Gastroesophageal sphincter (tissue), 4 donors: ENCODE measurements around the gene ST13. TPM values are rescaled to one million over a fixed set of nuclear protein-coding genes. Genes with fewer than 3 reads are reported as not detected.

Experiments
- ATAC-seq: fragments of 150-250 bp; one replicate; pipeline ENCODE4 v1.9.1; 2016; ENCODE audit warnings: mild to moderate bottlenecking, moderate library complexity
- H3K27ac ChIP-seq, 4 donors: fragments of 200-600 bp; sonication (generic) in 3 of 4; 1 replicate in 3 of 4; 2 replicates in 1 of 4; pipeline ENCODE4 v1.5.1; 2016 to 2019
- H3K27me3 ChIP-seq: fragments of 200-600 bp; sonication (generic); one replicate; pipeline ENCODE4 v1.5.1; 2019
- H3K36me3 ChIP-seq, 2 donors: fragments of 200-600 bp; sonication (generic); one replicate each; pipeline ENCODE4 v1.5.1; 2019; ENCODE audit warnings: control low read depth in 1 of 2
- H3K4me1 ChIP-seq, 3 donors: fragments of 200-600 bp; sonication (generic); 1 replicate in 2 of 3; 2 replicates in 1 of 3; pipeline ENCODE4 v1.5.1; 2016 to 2019; ENCODE audit warnings: control low read depth in 2 of 3
- H3K4me3 ChIP-seq, 2 donors: fragments of 200-600 bp; sonication (generic); one replicate each; pipeline ENCODE4 v1.5.1; 2019; ENCODE audit warnings: mild to moderate bottlenecking in 1 of 2, moderate library complexity in 1 of 2
- H3K9me3 ChIP-seq, 3 donors: fragments of 200-600 bp; sonication (generic); one replicate each; pipeline ENCODE4 v1.5.1; 2017 to 2019; ENCODE audit warnings: control low read depth in 2 of 3
- CTCF ChIP-seq, 4 experiments: fragments of 200-600 bp in 2 of 4; fragments of 450-650 bp in 2 of 4; sonication (generic) in 1 of 4; IDR thresholded peaks; one replicate each; pipeline ENCODE4 v1.5.1; 2017 to 2019; ENCODE audit warnings: antibody characterized with exemption in 4 of 4, mild to moderate bottlenecking in 2 of 4, moderate library complexity in 2 of 4
- EP300 ChIP-seq: sonication (generic); formaldehyde crosslinking; IDR thresholded peaks from one replicate; pipeline ENCODE4 v1.6.1; 2017; ENCODE audit warnings: antibody characterized with exemption, mild to moderate bottlenecking
- POLR2A ChIP-seq, 2 donors: fragments of 450-650 bp; IDR thresholded peaks; one replicate each; pipeline ENCODE4 v1.6.1; 2017; ENCODE audit warnings: antibody characterized with exemption in 2 of 2, mild to moderate bottlenecking in 2 of 2, moderate library complexity in 1 of 2
- POLR2AphosphoS5 ChIP-seq: sonication (generic); formaldehyde crosslinking; IDR thresholded peaks from one replicate; pipeline ENCODE4 v1.6.1; 2017; ENCODE audit warnings: antibody characterized with exemption
- WGBS, 2 donors: methylation state at CpG; one replicate each; pipeline ENCODE4 v1.1.5; 2018; ENCODE audit warnings: low coverage in 1 of 2; 5-methylcytosine and 5-hydroxymethylcytosine counted together
- total RNA-seq, 4 donors: library from RNA; depleted of rRNA; stranded (reverse); fragments of >200 nt; gene quantifications; one replicate each; pipeline ENCODE4 v1.1.0, GENCODE V29; 2016

ST13 gene
- total RNA-seq, 4 donors from 2014 or later, result 179 to 239 (median 211) TPM

- Histone ChIP-seq H3K9me3 (no peaks in the 10 kb centered on the region), H3K4me3 (peak overlapping the region in 1 of 2 donors; percentile 73), H3K36me3 (peaks cover 0 to 7% of the 10 kb centered on the region in 2 donors), H3K4me1 (peaks cover 0 to 40% (median 13%) of the 10 kb centered on the region in 3 donors), H3K27me3 (no peaks in the 10 kb centered on the region), H3K27ac (no peak overlapping the region)
- ATAC-seq, result no peak
- WGBS, 2 donors, result 89 to 95% methylated on average over 3 to 4 of the region's 4 CpGs
- TF ChIP-seq EP300 (no peak), POLR2AphosphoS5 (no peak), POLR2A (IDR thresholded peaks at IDR 0.05) (no peak), CTCF (IDR thresholded peaks at IDR 0.05) (no peak)
Measured at GRCh38 chr22:40817737-40818136, 38.7 kb downstream of the ST13 start.

- Histone ChIP-seq H3K4me1 (peaks cover 0 to 29% (median 8%) of the 10 kb centered on the region in 3 donors), H3K27me3 (no peaks in the 10 kb centered on the region), H3K9me3 (no peaks in the 10 kb centered on the region), H3K27ac (no peak overlapping the region), H3K4me3 (no peak overlapping the region), H3K36me3 (no peaks in the 10 kb centered on the region)
- ATAC-seq, result no peak
- TF ChIP-seq CTCF (IDR thresholded peaks at IDR 0.05) (no peak), POLR2AphosphoS5 (no peak), EP300 (no peak), POLR2A (IDR thresholded peaks at IDR 0.05) (no peak)
Measured at GRCh38 chr22:40813912-40814315, 42.5 kb downstream of the ST13 start.

- Histone ChIP-seq H3K9me3 (no peaks in the 10 kb centered on the region), H3K36me3 (no peaks in the 10 kb centered on the region), H3K4me3 (no peak overlapping the region), H3K27me3 (no peaks in the 10 kb centered on the region), H3K4me1 (peaks cover 0 to 6% (median 0%) of the 10 kb centered on the region in 3 donors), H3K27ac (no peak overlapping the region)
- no peak for ATAC-seq
- no peak for TF ChIP-seq EP300
- no peak for TF ChIP-seq POLR2AphosphoS5
- TF ChIP-seq POLR2A (IDR thresholded peaks at IDR 0.05), result no peak
- no peak for TF ChIP-seq CTCF (IDR thresholded peaks at IDR 0.05)
- 45 to 63% methylated on average over 6 of the region's 6 CpGs for whole genome bisulfite sequencing, 2 donors
Measured at GRCh38 chr22:40808018-40808841, 48.2 kb downstream of the ST13 start.

GRCh38 chr22:40806711-40807110 lies 49.7 kb downstream of the ST13 start:
- TF ChIP-seq POLR2A (IDR thresholded peaks at IDR 0.05) (no peak), CTCF (IDR thresholded peaks at IDR 0.05) (no peak), EP300 (no peak), POLR2AphosphoS5 (no peak)
- peaks cover 0 to 6% (median 0%) of the 10 kb centered on the region in 3 donors for H3K4me1 ChIP-seq
- no peak overlapping the region for H3K4me3 ChIP-seq
- WGBS, 2 donors, result 88 to 92% methylated on average over 3 of the region's 3 CpGs
- no peaks in the 10 kb centered on the region for H3K27me3 ChIP-seq
- no peaks in the 10 kb centered on the region for H3K9me3 ChIP-seq
- no peak for ATAC-seq
- H3K36me3 ChIP-seq, result no peaks in the 10 kb centered on the region
- no peak overlapping the region for H3K27ac ChIP-seq

GRCh38 chr22:40805699-40806203 lies 50.7 kb downstream of the ST13 start:
- 96 to 100% methylated on average over 3 of the region's 3 CpGs for whole genome bisulfite sequencing, 2 donors
- no peak overlapping the region for H3K27ac ChIP-seq
- no peak overlapping the region for H3K4me3 ChIP-seq
- H3K27me3 ChIP-seq, result no peaks in the 10 kb centered on the region
- H3K4me1 ChIP-seq, result peaks cover 0 to 6% (median 0%) of the 10 kb centered on the region in 3 donors
- no peak for ATAC-seq
- no peaks in the 10 kb centered on the region for H3K36me3 ChIP-seq
- TF ChIP-seq CTCF (IDR thresholded peaks at IDR 0.05) (no peak), POLR2AphosphoS5 (no peak), POLR2A (IDR thresholded peaks at IDR 0.05) (no peak), EP300 (no peak)
- H3K9me3 ChIP-seq, result no peaks in the 10 kb centered on the region
